SKM-1 (cell line): ENCODE data around the gene MXI1.
"Not testable (repeated sequence)": the region's sequence is repeated elsewhere in the genome, so short reads cannot be mapped to it uniquely, and the experiment has no call there.

ENCODE experiments used
- DNase-seq: peaks from one replicate; lab custom pipeline; 2025; ENCODE audit not compliant: unreplicated experiment; lab: John Stamatoyannopoulos, UW

Gene MXI1

DNA sequence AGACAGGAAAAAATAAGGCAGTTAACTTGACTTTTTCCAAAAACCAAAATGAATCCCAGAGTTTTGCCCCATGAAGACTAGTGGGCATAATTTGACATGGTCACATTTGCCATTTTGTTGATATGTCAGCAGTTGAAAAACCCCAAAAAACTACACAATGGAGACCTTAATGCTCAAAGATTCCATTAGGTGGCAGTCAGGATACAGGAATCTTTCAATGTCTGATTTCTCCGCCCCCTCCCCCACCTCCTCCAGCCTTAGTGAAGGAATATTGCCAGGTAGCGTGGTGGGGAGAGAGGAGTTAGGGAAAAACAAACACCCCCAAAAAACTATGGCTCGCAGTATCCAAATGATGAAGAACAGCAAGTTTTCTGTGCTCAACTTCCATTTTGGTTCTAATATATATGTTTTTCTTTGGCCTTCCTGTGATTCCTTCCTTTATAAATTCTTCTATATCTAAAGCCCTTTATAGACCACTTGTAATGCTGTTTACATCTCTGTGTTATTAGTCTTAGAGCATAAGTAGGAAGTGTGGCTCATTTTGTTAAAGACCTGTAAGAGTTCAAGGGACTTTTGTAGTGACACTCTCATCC lies 104.0 kb downstream of the MXI1 start:
- peak; percentile 27 for DNase-seq

DNA sequence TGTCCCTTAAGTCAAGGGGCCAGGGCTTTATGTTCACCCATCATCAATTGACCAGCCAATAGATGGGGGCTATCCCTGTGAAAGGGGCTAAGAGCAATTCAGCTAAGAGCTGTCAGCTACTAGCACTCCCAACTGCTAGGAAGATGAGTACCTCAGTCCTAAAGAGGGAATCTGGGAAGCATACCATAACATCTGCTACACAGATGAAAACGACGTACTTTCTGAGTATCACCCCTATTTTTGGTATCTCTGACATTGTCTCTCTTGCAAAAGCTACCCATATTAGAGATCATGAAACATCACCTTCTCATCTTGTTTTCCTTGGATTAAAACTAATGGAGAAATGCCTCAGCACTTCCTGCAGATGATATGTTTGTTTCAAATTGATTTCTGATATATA lies 104.8 kb downstream of the MXI1 start:
- no peak for DNase-seq

DNA sequence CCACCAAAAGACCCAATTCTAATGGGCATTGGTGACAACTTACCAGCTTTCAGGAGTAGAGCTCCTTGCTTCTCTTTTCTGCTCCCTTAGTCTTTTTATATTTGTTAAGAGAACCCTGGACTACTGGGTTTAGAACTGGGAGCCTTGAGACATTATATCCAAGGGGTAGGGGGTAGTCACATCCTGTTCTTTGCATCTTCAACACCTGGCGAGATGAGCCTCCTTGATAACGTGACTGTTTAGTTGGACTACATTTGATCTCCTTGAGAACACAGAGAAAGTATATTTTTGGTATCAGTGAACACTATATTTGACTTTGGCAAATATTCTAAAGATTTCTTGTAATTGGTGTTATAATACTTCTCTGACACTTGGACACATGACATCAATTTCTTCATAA lies 106.3 kb downstream of the MXI1 start:
- no peak for DNase-seq

DNA sequence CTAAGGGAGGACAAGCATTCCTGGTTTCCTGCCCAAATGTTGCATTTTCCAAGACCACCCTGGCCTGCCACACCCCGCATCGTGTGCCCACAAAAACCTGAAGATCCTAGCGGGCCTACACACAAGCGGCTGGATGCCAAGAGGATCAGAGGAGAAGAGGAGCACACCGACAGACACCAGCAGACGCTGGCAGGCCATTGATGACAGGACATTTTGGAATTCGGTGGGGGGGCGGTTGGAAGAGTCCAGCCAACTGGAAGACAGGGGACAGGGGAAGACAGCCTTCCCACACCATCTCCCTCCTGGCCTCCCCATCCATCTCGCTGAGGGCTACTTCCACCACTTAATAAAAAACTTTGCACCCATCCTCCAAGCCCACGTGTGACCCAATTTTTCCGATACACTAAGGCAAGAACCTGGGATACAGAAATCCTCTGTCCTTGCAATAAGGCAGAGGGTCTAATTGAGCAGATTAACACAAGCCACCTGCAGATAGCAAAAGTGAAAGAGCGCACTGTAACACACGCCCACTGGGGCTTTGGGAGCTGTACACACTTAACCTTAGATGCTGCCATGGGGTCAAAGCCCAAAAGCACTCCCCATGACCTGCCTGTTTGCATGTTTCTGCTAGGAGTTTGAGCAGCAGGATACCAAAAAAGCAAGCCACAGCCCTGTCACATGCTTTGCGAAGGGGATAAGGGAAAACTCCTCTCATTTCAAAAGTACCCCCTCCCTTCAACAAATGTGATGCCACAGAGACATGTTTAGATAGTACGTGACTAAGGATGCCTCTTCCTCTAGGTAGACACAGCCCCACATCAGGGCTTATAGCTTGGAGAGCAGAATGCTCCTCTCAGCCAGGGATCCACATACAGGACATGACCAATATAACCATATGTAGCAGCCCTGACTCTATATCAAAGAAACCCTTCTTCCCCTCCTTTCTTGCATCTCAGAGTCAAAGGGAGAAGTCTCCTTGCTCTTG lies 110.8 kb downstream of the MXI1 start:
- DNase-seq, result no peak

DNA sequence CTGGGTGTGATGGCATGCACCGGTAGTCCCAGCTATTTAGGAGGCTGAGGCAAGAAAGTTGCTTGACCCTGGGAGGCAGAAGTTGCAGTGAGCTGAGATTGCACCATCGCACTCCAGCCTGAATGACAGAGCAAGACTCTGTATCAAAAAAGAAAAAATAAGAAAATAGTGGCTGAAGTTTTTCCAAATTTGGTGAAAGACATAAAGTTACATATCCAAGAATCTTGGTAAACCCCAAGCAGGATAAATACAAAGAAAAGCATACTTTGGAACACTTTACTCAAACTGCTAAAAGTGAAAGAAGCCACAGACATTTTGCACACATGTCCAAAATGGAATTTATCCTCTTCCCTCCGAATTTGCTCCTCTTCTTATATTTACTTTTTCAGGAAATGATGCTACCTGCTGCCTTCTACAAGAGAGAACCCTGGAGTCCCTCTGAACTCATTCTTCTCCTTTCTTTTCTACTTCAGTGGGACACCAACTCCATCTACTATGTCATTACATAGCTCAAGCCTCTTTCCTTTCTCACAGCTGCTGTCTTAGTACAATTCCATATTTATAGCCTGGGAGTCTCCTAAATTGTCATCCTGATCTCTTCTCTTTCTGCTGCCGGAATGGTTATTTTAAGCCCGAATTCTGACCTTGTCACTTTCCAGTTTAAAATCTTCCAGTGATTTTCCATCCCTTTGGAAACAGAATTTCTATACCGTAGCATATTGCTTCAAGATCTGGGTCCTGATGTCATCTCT lies 114.6 kb downstream of the MXI1 start:
- no peak for DNase-seq

DNA sequence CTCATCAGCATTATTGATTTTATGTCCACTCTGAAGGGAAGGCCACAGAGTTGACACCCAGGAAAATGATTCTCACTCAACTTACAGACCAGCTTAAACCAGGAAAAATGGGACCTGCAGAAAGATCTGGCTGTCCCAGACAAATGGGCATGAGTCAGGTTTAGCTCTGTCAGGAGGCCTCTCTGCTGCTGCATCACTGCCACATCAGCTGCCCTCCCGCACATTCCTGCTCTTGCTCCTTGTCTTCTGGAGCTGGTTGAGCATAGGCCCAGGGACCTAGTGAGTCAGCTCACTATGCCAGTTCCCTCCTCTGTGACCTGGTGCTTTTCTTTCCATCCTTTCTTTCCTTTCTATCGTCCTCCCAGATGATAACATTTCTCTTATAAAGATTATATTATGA lies 116.1 kb downstream of the MXI1 start:
- no peak for DNase-seq

DNA sequence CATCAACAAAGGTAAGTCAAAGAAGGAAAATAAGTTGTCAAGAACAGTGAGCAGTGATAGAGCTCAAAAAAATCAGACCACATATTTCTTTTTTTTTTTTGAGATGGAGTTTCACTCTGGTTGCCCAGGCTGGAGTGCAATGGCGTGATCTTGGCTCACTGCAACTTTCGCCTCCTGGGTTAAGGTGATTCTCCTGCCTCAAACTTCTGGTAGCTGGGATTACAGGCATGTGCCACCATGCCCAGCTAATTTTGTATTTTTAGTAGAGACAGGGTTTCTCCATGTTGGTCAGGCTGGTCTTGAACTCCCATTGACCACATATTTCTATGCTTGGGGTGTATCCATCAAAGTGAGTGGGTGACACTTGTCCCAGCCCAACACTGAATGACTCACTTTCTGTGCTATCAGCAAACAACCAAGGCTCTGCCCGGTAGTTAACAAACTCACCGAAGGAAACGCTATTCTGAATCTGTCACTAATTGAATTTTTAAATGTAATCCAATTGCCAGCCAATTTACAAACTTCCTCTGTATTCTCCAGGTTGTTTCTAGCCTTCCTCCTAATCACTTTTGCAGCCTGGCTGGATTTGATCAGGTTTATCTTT lies 116.9 kb downstream of the MXI1 start:
- no peak for DNase-seq

DNA sequence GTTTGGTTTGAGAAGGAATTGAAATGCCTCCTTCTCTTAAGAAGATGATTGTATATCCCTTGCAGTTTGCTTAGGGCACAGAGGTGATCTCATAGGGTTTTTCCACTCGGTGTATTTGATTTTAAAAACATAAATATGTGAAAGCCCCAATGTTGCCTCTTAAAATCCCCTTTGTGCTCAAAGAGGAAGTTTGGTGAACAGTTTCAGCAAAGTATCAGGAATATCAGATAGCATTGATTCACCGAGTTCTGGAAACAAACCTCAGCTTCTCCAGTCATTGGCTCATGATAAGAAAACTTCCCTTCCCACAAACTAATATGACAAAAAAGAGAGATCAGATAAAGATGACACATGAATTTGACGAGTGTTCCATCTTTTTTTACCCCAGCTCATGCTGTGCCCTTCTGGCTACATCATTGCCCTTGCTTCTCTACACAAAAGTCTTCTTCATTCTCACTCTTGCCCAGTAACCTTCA lies 117.4 kb downstream of the MXI1 start:
- no peak for DNase-seq

DNA sequence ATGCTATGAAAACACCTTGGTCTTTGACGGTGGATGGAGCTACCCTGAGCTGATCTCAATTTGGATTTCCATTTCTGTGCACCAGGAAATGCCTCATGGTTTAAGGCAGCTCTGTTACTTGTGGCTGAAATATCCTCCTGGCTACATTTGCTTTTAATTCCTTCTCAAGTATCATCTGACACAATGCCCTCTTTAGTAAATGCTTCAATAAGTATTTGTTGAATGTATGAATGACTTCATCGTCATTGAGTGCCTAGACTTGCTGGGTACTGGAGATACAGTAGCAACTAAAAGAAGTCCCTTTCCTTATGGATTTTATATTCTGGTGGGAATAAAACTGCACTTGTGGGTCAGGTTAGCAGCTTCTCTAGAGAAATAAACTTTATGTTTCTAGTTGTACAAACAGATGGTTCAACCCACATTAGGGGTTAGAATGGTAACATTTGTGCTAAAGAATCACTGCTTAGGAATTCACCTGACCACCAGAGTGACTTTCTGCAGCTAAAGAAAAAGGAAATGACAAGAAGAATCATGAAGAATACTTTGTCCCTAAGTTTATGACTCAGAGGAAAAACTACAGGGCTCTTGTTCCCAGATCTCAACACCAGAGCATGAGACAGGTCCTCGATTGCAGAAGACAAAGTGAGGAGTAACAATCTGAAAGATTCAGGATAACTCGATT lies 119.1 kb downstream of the MXI1 start:
- DNase-seq, result no peak

DNA sequence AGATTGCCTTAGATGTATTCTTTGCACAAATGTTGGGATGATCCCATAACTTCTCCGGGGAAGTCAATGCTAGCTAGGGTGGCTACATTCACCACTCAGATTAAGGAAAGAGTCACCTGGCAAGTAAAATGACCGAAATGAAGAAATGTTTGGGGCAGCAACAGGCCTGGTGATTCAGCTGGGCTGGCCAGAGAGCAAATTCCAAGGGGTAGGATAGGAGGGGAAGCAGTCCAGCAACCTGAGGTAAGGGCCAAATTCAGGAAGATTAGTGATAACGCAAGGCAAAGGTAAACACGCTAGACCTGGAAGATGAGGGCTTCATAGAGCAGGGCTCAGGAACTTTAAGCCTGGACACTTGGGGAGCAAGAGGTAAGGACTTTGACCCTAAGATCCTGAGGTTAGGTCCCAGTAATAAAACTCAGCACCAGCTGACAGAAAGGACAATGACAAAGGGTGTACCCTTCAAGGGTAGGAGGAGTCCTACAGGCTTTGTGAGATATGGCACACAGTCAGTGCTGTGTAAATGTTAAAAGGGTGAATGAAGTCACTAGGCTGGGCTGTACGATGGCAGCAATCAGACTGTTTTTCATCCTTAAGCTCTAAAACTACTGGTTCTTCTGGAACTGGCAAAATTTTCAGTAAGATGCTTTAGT lies 120.0 kb downstream of the MXI1 start:
- DNase-seq, result no peak

DNA sequence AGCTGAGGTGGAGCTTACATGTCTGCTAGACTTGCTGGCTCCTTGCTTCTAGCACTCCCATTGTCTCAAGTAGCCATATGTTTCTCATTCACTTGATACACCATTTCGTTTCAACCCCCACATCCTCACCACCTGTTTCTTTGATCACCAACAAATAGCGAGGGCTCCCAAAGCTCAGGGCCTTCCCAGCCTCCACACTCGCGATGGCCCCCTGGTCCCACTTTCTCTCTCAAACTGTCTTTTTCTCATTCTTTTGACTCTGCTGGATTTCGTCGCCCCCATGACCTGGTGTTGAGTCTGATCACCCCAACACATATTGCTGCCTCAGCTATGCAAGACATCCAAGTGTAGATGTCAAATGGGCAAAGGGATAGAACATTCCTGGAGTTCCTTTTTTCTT lies 123.3 kb downstream of the MXI1 start:
- no peak for DNase-seq

DNA sequence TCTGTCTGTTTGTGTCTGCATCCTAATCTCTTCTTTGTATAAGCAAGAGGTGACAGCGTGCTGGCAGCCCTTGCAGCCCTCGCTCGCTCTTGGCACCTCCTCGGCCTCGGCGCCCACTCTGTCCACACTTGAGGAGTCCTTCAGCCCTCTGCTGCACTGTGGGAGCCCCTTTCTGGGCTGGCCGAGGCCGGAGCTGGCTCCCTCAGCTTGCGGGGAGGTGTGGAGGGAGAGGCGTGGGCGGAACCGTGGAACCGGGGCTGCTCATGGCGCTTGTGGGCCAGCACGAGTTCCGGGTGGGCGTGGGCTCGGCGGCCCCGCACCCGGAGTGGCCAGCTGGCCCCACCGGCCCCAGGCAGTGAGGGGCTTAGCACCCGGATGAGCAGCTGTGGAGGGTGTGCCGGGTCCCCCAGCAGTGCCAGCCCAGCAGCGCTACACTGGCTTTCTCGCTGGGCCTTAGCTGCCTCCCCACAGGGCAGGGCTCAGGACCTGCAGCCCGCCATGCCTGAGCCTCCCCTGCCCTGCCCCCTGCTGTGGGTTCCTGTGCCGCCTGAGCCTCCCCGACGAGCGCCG lies 123.9 kb downstream of the MXI1 start:
- DNase-seq, result not testable (repeated sequence)

DNA sequence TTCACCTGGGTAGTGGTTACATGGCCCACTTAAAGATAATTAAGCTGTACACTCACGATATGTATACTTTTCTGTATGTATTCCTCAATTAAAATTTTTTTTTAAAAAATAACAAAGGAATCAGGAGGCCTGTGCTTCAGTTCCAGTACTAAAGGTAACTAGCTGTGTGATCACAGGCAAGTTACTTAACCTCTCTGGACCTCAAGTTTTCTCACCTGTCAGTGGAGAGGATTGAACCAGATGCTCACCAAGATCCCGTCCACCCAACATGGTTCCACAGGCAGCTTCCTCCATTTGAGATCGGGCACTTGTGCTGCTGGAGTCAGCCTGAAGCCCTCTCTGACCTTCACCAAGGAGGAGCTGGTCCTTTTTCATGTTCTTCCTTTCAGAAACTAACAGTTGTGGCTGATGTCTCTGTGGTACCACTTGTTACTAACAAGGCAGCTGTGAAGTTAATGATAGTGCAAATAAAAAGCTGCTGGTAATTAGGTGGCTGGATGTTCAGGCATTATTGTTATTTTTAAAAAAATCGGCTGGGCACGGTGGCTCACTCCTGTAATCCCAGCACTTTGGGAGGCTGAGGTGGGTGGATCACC lies 126.8 kb downstream of the MXI1 start:
- DNase-seq, result no peak

DNA sequence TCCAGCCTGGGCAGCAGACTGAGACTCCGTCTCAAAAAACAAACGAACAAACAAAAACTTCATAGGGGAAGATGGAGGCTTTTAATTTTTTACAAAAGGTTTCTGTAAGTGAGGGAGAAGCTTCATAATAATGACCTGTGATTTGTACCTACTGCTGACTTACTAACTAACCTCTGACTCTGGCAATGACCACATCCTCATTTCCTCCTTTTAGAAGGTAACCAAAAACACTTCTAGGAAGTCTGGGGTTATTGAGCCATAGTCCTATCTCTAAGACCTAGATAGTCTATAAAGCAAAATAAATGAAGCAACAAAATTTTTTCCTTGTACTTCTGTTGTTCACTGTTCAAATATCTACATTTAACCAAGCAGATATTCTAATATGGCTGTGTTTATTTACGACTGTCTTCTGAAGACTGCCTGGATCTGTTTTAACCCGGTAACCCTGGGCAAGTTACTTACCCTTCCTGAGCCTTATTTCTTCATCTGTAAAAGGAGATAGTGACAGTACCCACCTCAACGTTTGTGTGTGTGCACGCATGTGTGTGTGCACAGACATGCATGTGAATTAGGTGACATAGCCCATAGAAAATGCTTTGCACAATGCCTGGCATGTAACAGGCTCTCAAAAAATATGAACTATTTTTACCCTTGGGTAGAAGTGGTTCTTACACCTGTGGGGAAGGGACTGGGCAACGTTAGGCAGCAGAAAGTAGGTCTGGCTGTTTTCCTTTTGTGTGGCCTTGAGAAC lies 128.1 kb downstream of the MXI1 start:
- peak; percentile 64 for DNase-seq

DNA sequence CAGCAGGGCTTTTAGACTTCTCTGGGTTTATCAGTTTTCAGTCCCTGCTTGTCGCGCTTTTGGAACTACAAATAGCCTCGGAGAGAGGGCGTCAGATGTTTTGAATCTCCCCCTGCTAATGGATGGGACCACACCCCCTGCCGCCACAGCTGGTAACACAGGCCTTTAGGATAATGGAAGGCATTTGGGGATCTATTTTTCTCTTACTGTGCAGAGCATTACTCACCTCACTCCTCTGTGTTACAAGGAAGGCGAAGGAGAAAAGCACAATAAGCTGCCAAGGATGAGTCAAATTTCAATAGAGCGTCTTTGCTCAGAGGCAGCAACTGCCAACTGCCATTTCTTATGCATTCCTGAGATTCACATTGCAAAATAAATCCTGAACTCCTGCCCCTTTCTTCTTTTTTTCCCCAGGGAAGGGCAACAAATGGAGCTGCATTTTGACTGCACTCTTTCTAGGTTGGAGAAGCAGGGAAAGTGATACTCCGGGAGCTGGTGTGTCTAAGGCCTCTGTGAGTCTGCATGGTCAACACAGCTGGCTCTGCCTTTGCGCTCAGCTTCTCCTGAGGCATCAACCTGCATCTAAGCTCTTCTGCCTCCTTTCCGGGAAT lies 128.8 kb downstream of the MXI1 start:
- DNase-seq, result no peak
